ENCODE data around the gene ASCC3. TPM values are rescaled to one million over a fixed set of nuclear protein-coding genes. Genes with fewer than 3 reads are reported as not detected.

The ASCC3 gene
- total and polyA plus RNA-seq, 2 experiments from 2014 or later = 92.9 to 129 TPM

GRCh38 chr6:100704961-100705360, 176.2 kb downstream of the ASCC3 start (continued):
- TF ChIP-seq ZNF462 (CRISPR knock-in tag; IDR thresholded peaks at IDR 0.05) (no peak), ETS1 (IDR thresholded peaks at IDR 0.05) (no peak), CREB1 (CRISPR knock-in tag; IDR thresholded peaks at IDR 0.05; ENCODE audit: low read depth) (no peak), ZNF331 (CRISPR knock-in tag; IDR thresholded peaks at IDR 0.05; ENCODE audit: low read depth) (no peak), JUNB (IDR thresholded peaks at IDR 0.05; ENCODE audit: unreplicated experiment) (no peak), STAT1 (IDR thresholded peaks at IDR 0.05; ENCODE audit: unreplicated experiment) (no peak), REST (IDR thresholded peaks at IDR 0.05; ENCODE audit: unreplicated experiment) (no peak), EZH2phosphoT487 (IDR thresholded peaks at IDR 0.05; ENCODE audit: unreplicated experiment) (no peak), NANOG (IDR thresholded peaks at IDR 0.05; ENCODE audit: borderline replicate concordance) (no peak)

Measured in GM23338 (cell line).